Ovary (tissue), 3 donors: Measurements from ENCODE around the gene TRAPPC2.

ENCODE experiments used
- CTCF ChIP-seq, 3 donors: fragments of 450-650 bp in 2 of 3; fragments of 200-600 bp in 1 of 3; IDR thresholded peaks; one replicate each; pipeline versions ENCODE4 v1.5.1 to v1.8.0; 2016 to 2022; ENCODE audit warnings: antibody characterized with exemption in 3 of 3, mild to moderate bottlenecking in 1 of 3
- POLR2A ChIP-seq: fragments of 450-650 bp; IDR thresholded peaks from one replicate; pipeline ENCODE4 v1.6.1; 2017; ENCODE audit warnings: antibody characterized with exemption, mild to moderate bottlenecking, moderate library complexity
- donor health status: DM: no; HTN: no; CAD: no.

- TF ChIP-seq POLR2A (no peak), CTCF (IDR thresholded peaks at IDR 0.05) (no peak)
Observed at GRCh38 chrX:13764765-13765164, 30.3 kb upstream of the TRAPPC2 start.
